Measurements from ENCODE around the gene TPGS2.
"Not testable (repeated sequence)": the region's sequence is repeated elsewhere in the genome, so short reads cannot be mapped to it uniquely, and the experiment has no call there.

GRCh38 chr18:36762965-36763364, 65.8 kb downstream of the TPGS2 start:
- TF ChIP-seq CTCF (IDR thresholded peaks at IDR 0.05 in 8 of 11, conservative IDR thresholded peaks at IDR 0.05 in 3 of 11); POLR2A (IDR thresholded peaks at IDR 0.05); POLR2AphosphoS5 (IDR thresholded peaks at IDR 0.05): not testable (repeated sequence)
